Stomach (tissue), 9 donors: ENCODE results near the gene AGTRAP. TPM values are rescaled to one million over a fixed set of nuclear protein-coding genes. Genes with fewer than 3 reads are reported as not detected.
A peak's percentile ranks its signal among the peaks of the same experiment; 100 is the strongest.

Experiments
- DNase-seq, 2 donors: peaks; one replicate each; pipeline versions ENCODE4 v3.0.0 to v3.0.0-alpha.2; 2013 to 2019
- H3K27ac ChIP-seq, 5 donors: fragments of 200-600 bp in 4 of 5; sonication (generic) in 4 of 5; one replicate each; pipeline ENCODE4 v1.5.1; 2013 to 2019; ENCODE audit warnings: mild to moderate bottlenecking in 1 of 5, moderate library complexity in 1 of 5
- H3K27me3 ChIP-seq, 3 donors: fragments of 200-600 bp; sonication (generic); one replicate each; pipeline ENCODE4 v1.5.1; 2017 to 2019; ENCODE audit warnings: mixed run types in 1 of 3
- H3K36me3 ChIP-seq, 4 donors: fragments of 200-600 bp; sonication (generic); 1 replicate in 3 of 4; 2 replicates in 1 of 4; pipeline ENCODE4 v1.5.1; 2016 to 2019
- H3K4me1 ChIP-seq, 4 donors: fragments of 200-600 bp; sonication (generic); one replicate each; pipeline ENCODE4 v1.5.1; 2016 to 2019
- H3K4me3 ChIP-seq, 4 donors: fragments of 200-600 bp; sonication (generic) in 3 of 4; one replicate each; pipeline ENCODE4 v1.5.1; 2016 to 2019; ENCODE audit warnings: mild to moderate bottlenecking in 1 of 4
- H3K9me3 ChIP-seq, 4 donors: fragments of 200-600 bp; sonication (generic); one replicate each; pipeline ENCODE4 v1.5.1; 2016 to 2019
- EP300 ChIP-seq: sonication (generic); formaldehyde crosslinking; IDR thresholded peaks from one replicate; pipeline ENCODE4 v1.6.1; 2017; ENCODE audit warnings: antibody characterized with exemption
- POLR2A ChIP-seq, 4 donors: fragments of 450-650 bp; IDR thresholded peaks; one replicate each; pipeline ENCODE4 v1.6.1; 2016; ENCODE audit warnings: antibody characterized with exemption in 4 of 4, control low read depth in 2 of 4, mild to moderate bottlenecking in 1 of 4, moderate library complexity in 1 of 4
- POLR2AphosphoS5 ChIP-seq, 3 donors: sonication (generic); formaldehyde crosslinking; IDR thresholded peaks; one replicate each; pipeline ENCODE4 v1.6.1; 2016; ENCODE audit warnings: antibody characterized with exemption in 3 of 3
- WGBS, 5 donors: extraction: QIAGEN DNeasy Blood & Tissue Kit in 3 of 5; methylation state at CpG; one replicate each; pipeline versions ENCODE4 v1.1.5 to v1.1.7; 2013 to 2018; 5-methylcytosine and 5-hydroxymethylcytosine counted together
- intact Hi-C: fragments of 100-400 bp; cut with DNase I; formaldehyde crosslinking; loops from one replicate; pipeline ENCODE4 v1.15.1; 2023; ENCODE audit warnings: low total_unique reads
- polyA plus RNA-seq, 3 donors: library from polyadenylated mRNA; stranded (reverse); fragments of 200-250 nt; gene quantifications; one replicate each; pipeline ENCODE4 v1.2.3, GENCODE V29; 2013
- total RNA-seq, 5 donors: library from RNA; depleted of rRNA; stranded (reverse); fragments of >200 nt; gene quantifications; one replicate each; pipeline versions ENCODE4 v1.1.0 to v1.2.3, GENCODE V29; 2014 to 2016
- TF ChIP-seq, protein P1 (sequence below), 7 experiments: fragments of 450-650 bp in 4 of 7; fragments of 200-600 bp in 3 of 7; sonication (generic) in 3 of 7; IDR thresholded peaks; one replicate each; pipeline ENCODE4 v1.5.1; 2016 to 2019; ENCODE audit warnings: antibody characterized with exemption in 7 of 7, control low read depth in 2 of 7, mild to moderate bottlenecking in 1 of 7
- donor health status: healthy with polysubstance abuse.
- donor health status: Bipolar disorder and iron deficiency.
- donor health status: healthy.

The AGTRAP gene
- total and polyA plus RNA-seq, 8 donors = 4.1 to 76.3 (median 30.2) TPM

- intact Hi-C loops = no loop called here
- Histone ChIP-seq H3K27ac (no peak overlapping the region), H3K4me3 (no peak overlapping the region), H3K36me3 (no peaks in the 10 kb centered on the region), H3K9me3 (no peaks in the 10 kb centered on the region), H3K27me3 (peaks cover 0 to 84% (median 24%) of the 10 kb centered on the region in 3 donors), H3K4me1 (peaks cover 0 to 12% (median 5%) of the 10 kb centered on the region in 4 donors)
- DNase-seq = peak in 1 of 2 donors; percentile 59
- TF ChIP-seq POLR2AphosphoS5 (IDR thresholded peaks at IDR 0.05) (no peak), POLR2A (IDR thresholded peaks at IDR 0.05) (no peak)
- WGBS, 5 donors = 29 to 49% (median 40%) methylated on average over 14 to 15 of the region's 15 CpGs
These were observed 34.4 kb upstream of the AGTRAP start for GRCh38 chr1:11701551-11701961.

DNA sequence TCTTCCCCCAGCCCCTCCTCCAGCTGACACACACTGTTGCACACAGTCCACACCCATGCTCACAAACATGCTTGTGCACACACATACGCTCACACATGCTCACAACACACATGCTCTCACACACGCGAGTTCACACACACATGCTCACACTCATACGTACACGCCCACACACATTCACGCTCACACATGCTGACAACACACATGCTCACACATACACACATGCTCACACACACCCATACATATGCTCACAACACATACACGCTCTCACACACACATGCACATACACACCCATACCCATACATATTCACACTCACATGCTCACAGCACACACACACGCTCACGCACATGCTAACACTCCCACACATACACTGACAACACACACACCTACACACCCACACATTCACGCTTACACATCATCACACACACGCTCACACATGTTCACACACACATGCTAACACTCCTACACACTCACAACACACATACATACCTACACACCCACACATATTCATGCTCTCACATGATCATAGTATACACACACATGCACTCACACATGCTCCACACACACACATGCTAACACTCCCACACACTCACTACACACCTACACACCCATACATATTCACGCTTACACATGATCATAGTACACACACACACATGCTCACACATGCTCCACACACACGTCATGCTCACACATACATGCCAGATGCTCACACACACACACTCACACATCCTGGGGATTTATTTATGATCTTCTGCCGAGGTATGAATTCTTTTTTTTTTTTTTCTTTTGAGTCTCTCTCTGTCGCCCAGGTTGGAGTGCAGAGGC, 33.7 kb upstream of the AGTRAP start:
- H3K4me1 ChIP-seq = peaks cover 0 to 12% (median 5%) of the 10 kb centered on the region in 4 donors
- H3K9me3 ChIP-seq = no peaks in the 10 kb centered on the region
- WGBS, 5 donors = 76 to 87% (median 84%) methylated on average over 15 of the region's 15 CpGs
- TF ChIP-seq, protein P1, sequence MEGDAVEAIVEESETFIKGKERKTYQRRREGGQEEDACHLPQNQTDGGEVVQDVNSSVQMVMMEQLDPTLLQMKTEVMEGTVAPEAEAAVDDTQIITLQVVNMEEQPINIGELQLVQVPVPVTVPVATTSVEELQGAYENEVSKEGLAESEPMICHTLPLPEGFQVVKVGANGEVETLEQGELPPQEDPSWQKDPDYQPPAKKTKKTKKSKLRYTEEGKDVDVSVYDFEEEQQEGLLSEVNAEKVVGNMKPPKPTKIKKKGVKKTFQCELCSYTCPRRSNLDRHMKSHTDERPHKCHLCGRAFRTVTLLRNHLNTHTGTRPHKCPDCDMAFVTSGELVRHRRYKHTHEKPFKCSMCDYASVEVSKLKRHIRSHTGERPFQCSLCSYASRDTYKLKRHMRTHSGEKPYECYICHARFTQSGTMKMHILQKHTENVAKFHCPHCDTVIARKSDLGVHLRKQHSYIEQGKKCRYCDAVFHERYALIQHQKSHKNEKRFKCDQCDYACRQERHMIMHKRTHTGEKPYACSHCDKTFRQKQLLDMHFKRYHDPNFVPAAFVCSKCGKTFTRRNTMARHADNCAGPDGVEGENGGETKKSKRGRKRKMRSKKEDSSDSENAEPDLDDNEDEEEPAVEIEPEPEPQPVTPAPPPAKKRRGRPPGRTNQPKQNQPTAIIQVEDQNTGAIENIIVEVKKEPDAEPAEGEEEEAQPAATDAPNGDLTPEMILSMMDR (IDR thresholded peaks at IDR 0.05) = no peak
- TF ChIP-seq POLR2A (IDR thresholded peaks at IDR 0.05) (no peak), EP300 (no peak), POLR2AphosphoS5 (IDR thresholded peaks at IDR 0.05) (no peak)
- H3K27ac ChIP-seq = no peak overlapping the region
- no peaks in the 10 kb centered on the region for H3K36me3 ChIP-seq
- DNase-seq = no peak
- H3K27me3 ChIP-seq = peaks cover 0 to 82% (median 24%) of the 10 kb centered on the region in 3 donors
- intact Hi-C loops = no loop called here
- H3K4me3 ChIP-seq = no peak overlapping the region

DNA sequence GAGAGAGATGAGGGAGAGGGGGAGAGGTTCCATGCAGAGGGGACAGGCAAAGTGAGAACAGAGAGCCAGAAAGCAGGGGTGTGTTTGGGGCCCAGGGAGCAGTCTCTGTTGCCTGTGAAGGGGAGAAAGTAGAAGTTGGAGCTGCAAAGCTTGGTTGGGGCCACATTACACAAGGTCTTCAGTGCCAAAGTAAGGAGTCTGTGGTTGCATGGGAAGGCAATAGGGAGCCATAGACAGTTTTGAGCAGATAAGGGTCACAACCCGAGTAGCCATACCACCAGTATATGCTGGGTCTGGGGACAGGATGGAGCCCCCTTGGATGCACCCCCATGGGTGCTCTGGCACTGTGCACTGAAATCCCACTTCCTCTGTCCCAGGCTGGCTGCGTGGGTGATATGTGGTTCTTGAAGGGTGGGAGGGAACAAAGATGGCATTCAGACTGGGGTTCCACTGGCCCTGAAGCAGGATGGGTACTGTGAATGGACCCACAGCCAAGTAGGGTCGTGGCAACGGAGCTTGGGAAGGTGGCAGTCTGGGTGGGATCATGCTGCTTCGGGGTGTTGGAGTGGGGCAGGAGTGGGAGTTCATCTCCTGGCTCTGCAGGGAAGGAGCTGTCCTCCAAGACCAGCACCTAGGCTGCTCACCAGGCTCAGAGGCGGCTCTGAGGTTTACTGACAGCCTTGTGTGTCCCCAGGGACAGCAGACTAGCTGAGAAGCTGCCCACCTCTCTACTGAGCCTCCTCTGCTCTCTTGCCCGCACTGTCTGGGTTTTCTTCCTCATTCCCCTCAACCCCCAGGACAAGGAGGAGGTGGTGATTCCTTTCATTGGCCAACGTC, 32.4 kb upstream of the AGTRAP start:
- no peak for DNase-seq
- Histone ChIP-seq H3K4me1 (peaks cover 0 to 22% (median 14%) of the 10 kb centered on the region in 4 donors), H3K4me3 (no peak overlapping the region), H3K27ac (no peak overlapping the region), H3K27me3 (peaks cover 0 to 78% (median 24%) of the 10 kb centered on the region in 3 donors), H3K36me3 (no peaks in the 10 kb centered on the region), H3K9me3 (no peaks in the 10 kb centered on the region)
- intact Hi-C loops = no loop called here
- 51 to 69% (median 59%) methylated on average over 4 to 8 of the region's 8 CpGs for WGBS, 5 donors
- no peak for TF ChIP-seq POLR2AphosphoS5 (IDR thresholded peaks at IDR 0.05)
- TF ChIP-seq, protein P1 (IDR thresholded peaks at IDR 0.05) = no peak
- no peak for TF ChIP-seq EP300
- TF ChIP-seq POLR2A (IDR thresholded peaks at IDR 0.05) = no peak

DNA sequence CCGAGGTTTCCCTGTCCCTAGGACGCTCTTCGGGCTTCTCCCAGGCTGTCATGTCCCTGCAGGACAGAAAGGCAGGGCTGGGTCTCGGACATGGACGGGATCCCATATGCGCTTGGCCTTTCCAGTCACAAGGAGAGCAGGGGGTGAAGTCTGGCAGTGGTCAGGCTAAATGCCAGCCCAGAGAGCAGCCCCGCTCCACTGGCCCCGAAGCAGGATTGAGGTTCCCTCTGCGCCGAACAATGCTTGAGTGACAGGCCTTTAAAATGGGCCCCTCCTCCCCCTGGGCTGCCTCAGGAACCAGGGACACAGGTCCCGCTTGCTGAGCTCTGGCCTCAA, 31.8 kb upstream of the AGTRAP start:
- peaks cover 0 to 74% (median 24%) of the 10 kb centered on the region in 3 donors for H3K27me3 ChIP-seq
- H3K9me3 ChIP-seq = no peaks in the 10 kb centered on the region
- H3K4me3 ChIP-seq = no peak overlapping the region
- 46 to 78% (median 53%) methylated on average over 6 to 11 of the region's 11 CpGs for WGBS, 5 donors
- DNase-seq = no peak
- H3K36me3 ChIP-seq = no peaks in the 10 kb centered on the region
- no peak for TF ChIP-seq POLR2AphosphoS5 (IDR thresholded peaks at IDR 0.05)
- TF ChIP-seq, protein P1 (IDR thresholded peaks at IDR 0.05) = no peak
- no peak for TF ChIP-seq POLR2A (IDR thresholded peaks at IDR 0.05)
- TF ChIP-seq EP300 = no peak
- H3K4me1 ChIP-seq = peaks cover 0 to 22% (median 14%) of the 10 kb centered on the region in 4 donors
- intact Hi-C loops = no loop called here
- H3K27ac ChIP-seq = no peak overlapping the region
